GM06990 (cell line): ENCODE results near the gene LRRFIP2.

ENCODE experiments used
- DNase-seq: peaks from one replicate; pipeline ENCODE4 v3.0.0-alpha.2; 2011; ENCODE audit not compliant: insufficient read length; ENCODE audit errors: extremely low read depth
- H3K27me3 ChIP-seq: replicated peaks from 2 replicates; pipeline ENCODE4 v1.6.0; 2011; ENCODE audit warnings: low read length; ENCODE audit not compliant: control insufficient read depth, insufficient read depth
- H3K36me3 ChIP-seq: 2 replicates; pipeline ENCODE4 v1.5.1; 2011; ENCODE audit warnings: low read length; ENCODE audit not compliant: control insufficient read depth, insufficient read depth
- H3K4me3 ChIP-seq: replicated peaks from 2 replicates; pipeline ENCODE4 v1.5.1; 2011; ENCODE audit warnings: low read depth, mild to moderate bottlenecking, control low read depth, low read length
- TF ChIP-seq, protein P1 (sequence below): IDR thresholded peaks from 2 replicates; pipeline ENCODE4 v1.5.1; 2011; ENCODE audit warnings: low read length, control low read depth, mild to moderate bottlenecking, inconsistent platforms; ENCODE audit not compliant: insufficient read depth, poor library complexity, severe bottlenecking

The LRRFIP2 gene

GRCh38 chr3:37029516-37030163 lies 144.7 kb downstream of the LRRFIP2 start:
- H3K27me3 ChIP-seq, result no peaks in the 10 kb centered on the region
- TF ChIP-seq, protein P1, sequence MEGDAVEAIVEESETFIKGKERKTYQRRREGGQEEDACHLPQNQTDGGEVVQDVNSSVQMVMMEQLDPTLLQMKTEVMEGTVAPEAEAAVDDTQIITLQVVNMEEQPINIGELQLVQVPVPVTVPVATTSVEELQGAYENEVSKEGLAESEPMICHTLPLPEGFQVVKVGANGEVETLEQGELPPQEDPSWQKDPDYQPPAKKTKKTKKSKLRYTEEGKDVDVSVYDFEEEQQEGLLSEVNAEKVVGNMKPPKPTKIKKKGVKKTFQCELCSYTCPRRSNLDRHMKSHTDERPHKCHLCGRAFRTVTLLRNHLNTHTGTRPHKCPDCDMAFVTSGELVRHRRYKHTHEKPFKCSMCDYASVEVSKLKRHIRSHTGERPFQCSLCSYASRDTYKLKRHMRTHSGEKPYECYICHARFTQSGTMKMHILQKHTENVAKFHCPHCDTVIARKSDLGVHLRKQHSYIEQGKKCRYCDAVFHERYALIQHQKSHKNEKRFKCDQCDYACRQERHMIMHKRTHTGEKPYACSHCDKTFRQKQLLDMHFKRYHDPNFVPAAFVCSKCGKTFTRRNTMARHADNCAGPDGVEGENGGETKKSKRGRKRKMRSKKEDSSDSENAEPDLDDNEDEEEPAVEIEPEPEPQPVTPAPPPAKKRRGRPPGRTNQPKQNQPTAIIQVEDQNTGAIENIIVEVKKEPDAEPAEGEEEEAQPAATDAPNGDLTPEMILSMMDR, result no peak
- H3K4me3 ChIP-seq, result no peak overlapping the region
- no peak for DNase-seq
- H3K36me3 ChIP-seq, result peaks cover 29% of the 10 kb centered on the region

DNA sequence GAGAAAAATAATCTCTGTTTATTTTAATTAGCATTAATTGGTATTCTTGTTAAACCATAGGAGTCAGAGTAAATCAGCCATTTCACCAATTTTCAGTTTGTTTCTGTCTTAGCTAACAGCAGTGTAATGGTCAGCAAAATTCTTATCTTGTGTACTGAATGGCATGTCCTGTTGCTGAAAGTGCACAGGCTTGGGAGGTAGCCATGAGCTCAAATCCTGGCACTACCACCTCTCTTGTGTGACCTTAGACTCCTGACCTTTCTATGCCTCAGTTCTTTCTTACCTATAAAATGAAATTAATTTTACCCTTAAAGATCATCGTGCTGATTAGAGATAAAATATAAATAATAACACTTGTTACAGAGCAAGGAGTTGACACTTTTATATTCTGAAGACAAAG lies 145.3 kb downstream of the LRRFIP2 start:
- no peaks in the 10 kb centered on the region for H3K27me3 ChIP-seq
- H3K4me3 ChIP-seq, result no peak overlapping the region
- H3K36me3 ChIP-seq, result peaks cover 29% of the 10 kb centered on the region
- no peak for DNase-seq
- TF ChIP-seq, protein P1, result no peak

DNA sequence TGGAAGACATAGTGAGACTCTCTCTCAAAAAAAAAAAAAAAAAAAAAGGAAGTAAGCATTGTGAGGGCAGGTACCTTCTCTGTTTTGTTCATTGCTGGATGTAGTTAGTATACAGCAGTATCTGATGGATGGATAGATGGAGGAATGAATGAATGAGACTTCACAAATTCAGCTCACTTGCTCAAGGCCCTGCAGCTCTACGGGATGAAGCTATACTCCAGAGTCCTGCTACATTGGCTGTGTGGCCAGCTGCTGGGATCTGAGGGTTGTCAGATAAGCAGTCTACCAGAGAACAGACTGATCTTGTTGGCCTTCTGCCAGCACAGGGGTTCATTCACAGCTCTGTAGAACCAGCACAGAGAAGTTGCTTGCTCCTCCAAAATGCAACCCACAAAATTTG lies 146.1 kb downstream of the LRRFIP2 start:
- peaks cover 29% of the 10 kb centered on the region for H3K36me3 ChIP-seq

DNA sequence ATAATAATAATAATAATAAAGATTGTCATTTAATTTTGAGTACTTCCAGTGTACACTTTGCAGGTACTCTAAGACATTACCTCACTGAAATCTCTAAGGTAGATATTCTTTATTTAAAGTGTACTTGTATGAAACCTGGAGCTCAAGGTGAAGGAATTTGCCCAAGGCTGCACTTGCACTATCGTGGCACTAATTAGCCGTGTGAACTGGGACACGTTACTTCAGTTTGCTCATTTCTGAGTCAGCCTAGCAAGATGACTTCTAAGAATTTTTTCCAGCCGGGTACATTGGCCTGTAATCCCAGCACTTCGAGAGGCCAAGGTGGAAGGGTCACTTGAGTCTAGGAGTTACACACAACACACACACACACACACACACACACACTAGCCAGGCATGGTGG lies 147.5 kb downstream of the LRRFIP2 start:
- Histone ChIP-seq H3K4me3 (no peak overlapping the region), H3K36me3 (peaks cover 36% of the 10 kb centered on the region), H3K27me3 (no peaks in the 10 kb centered on the region)
- DNase-seq, result no peak
- TF ChIP-seq, protein P1, result no peak

More for the DNA sequence above, 146.1 kb downstream of the LRRFIP2 start:
- no peak for DNase-seq
- TF ChIP-seq, protein P1, result no peak
- Histone ChIP-seq H3K27me3 (no peaks in the 10 kb centered on the region), H3K4me3 (no peak overlapping the region)

- no peaks in the 10 kb centered on the region for H3K27me3 ChIP-seq
- TF ChIP-seq, protein P1, result no peak
- no peak overlapping the region for H3K4me3 ChIP-seq
- peaks cover 36% of the 10 kb centered on the region for H3K36me3 ChIP-seq
- DNase-seq, result no peak
These were observed 148.6 kb downstream of the LRRFIP2 start for GRCh38 chr3:37025561-37026335.
